GM23338 (cell line): Measurements from ENCODE around the gene SLC7A10.

Experiments
- EZH2 ChIP-seq: fragments of 200-600 bp; sonication (generic); IDR thresholded peaks from one replicate; pipeline ENCODE4 v1.8.0; 2017; ENCODE audit warnings: antibody characterized with exemption, mild to moderate bottlenecking, low read depth; ENCODE audit not compliant: unreplicated experiment
- EZH2phosphoT487 ChIP-seq: fragments of 200-600 bp; sonication (generic); IDR thresholded peaks from one replicate; pipeline ENCODE4 v1.8.1; 2018; ENCODE audit warnings: antibody characterized with exemption; ENCODE audit not compliant: unreplicated experiment
- POLR2AphosphoS5 ChIP-seq: IDR thresholded peaks from 2 replicates; pipeline ENCODE4 v1.6.1; 2016; ENCODE audit warnings: antibody characterized with exemption, low read depth
- TF ChIP-seq, protein P1 (sequence below), 2 experiments: fragments of 200-600 bp in 1 of 2; sonication (generic) in 1 of 2; conservative IDR thresholded peaks; 2 replicates each; pipeline versions ENCODE4 v1.5.1 to v1.6.1; 2016 to 2017; ENCODE audit warnings: antibody characterized with exemption in 2 of 2, low read depth in 2 of 2, mild to moderate bottlenecking in 2 of 2, moderate library complexity in 1 of 2
- TF ChIP-seq, protein P2 (sequence below): IDR thresholded peaks from one replicate; pipeline ENCODE4 v1.6.1; 2018; ENCODE audit warnings: antibody characterized with exemption; ENCODE audit not compliant: unreplicated experiment

DNA sequence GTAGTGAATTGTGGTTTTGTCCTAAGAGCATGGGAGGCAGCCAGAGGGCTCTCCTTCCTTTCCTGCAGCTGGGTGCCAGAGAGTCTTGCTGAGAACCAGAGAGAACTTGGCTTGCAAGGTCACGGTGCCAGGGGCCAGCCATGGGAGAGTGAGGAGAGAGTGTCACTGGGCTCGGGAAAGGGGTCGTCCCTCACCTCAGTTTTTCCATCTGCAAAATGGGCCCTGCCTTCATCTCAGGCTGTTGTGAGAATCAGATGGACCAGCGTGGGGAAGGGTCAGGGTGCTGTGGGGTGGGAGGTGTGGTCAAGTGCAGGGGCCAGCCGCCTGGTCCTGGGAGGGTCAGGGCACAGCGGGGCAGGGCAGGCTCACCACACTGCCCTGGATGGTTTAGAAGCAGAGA, 24.2 kb downstream of the SLC7A10 start:
- TF ChIP-seq, protein P1, sequence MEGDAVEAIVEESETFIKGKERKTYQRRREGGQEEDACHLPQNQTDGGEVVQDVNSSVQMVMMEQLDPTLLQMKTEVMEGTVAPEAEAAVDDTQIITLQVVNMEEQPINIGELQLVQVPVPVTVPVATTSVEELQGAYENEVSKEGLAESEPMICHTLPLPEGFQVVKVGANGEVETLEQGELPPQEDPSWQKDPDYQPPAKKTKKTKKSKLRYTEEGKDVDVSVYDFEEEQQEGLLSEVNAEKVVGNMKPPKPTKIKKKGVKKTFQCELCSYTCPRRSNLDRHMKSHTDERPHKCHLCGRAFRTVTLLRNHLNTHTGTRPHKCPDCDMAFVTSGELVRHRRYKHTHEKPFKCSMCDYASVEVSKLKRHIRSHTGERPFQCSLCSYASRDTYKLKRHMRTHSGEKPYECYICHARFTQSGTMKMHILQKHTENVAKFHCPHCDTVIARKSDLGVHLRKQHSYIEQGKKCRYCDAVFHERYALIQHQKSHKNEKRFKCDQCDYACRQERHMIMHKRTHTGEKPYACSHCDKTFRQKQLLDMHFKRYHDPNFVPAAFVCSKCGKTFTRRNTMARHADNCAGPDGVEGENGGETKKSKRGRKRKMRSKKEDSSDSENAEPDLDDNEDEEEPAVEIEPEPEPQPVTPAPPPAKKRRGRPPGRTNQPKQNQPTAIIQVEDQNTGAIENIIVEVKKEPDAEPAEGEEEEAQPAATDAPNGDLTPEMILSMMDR (conservative IDR thresholded peaks at IDR 0.05; ENCODE audit: low read depth in 2 of 2): no peak
- no peak for TF ChIP-seq POLR2AphosphoS5
- TF ChIP-seq, protein P2, sequence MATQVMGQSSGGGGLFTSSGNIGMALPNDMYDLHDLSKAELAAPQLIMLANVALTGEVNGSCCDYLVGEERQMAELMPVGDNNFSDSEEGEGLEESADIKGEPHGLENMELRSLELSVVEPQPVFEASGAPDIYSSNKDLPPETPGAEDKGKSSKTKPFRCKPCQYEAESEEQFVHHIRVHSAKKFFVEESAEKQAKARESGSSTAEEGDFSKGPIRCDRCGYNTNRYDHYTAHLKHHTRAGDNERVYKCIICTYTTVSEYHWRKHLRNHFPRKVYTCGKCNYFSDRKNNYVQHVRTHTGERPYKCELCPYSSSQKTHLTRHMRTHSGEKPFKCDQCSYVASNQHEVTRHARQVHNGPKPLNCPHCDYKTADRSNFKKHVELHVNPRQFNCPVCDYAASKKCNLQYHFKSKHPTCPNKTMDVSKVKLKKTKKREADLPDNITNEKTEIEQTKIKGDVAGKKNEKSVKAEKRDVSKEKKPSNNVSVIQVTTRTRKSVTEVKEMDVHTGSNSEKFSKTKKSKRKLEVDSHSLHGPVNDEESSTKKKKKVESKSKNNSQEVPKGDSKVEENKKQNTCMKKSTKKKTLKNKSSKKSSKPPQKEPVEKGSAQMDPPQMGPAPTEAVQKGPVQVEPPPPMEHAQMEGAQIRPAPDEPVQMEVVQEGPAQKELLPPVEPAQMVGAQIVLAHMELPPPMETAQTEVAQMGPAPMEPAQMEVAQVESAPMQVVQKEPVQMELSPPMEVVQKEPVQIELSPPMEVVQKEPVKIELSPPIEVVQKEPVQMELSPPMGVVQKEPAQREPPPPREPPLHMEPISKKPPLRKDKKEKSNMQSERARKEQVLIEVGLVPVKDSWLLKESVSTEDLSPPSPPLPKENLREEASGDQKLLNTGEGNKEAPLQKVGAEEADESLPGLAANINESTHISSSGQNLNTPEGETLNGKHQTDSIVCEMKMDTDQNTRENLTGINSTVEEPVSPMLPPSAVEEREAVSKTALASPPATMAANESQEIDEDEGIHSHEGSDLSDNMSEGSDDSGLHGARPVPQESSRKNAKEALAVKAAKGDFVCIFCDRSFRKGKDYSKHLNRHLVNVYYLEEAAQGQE: no peak
- no peak for TF ChIP-seq EZH2
- TF ChIP-seq EZH2phosphoT487: no peak
